Mesenteric fat pad (tissue), 1 donor: ENCODE results near the gene ABHD17A. TPM values are rescaled to one million over a fixed set of nuclear protein-coding genes. Genes with fewer than 3 reads are reported as not detected.
A peak's percentile ranks its signal among the peaks of the same experiment; 100 is the strongest.

Source experiments
- DNase-seq: peaks from one replicate; pipeline ENCODE4 v3.0.0-alpha.2; 2020; ENCODE audit warnings: low spot score
- total RNA-seq: library from RNA; stranded (reverse); fragmentation: NEBNext Ultra II Directional; extraction: Animal tissue kit (Norgen Biotek cat#: 25700); gene quantifications from one replicate; pipeline ENCODE4 v1.2.1, GENCODE V29; 2021
- donor health status: DM: yes; HTN: yes; CAD: no.

ABHD17A gene
- total RNA-seq, 1 donor from 2014 or later, result 67.2 TPM

- no peak for DNase-seq
Observed at GRCh38 chr19:1854542-1855039, 30.7 kb downstream of the ABHD17A start.

GRCh38 chr19:1854039-1854541, 31.2 kb downstream of the ABHD17A start:
- DNase-seq, result no peak

GRCh38 chr19:1853295-1854038, 31.8 kb downstream of the ABHD17A start:
- no peak for DNase-seq

- DNase-seq, result no peak
Observed at GRCh38 chr19:1852581-1853128, 32.6 kb downstream of the ABHD17A start.

- no peak for DNase-seq
Observed at GRCh38 chr19:1851654-1852580, 33.4 kb downstream of the ABHD17A start.

GRCh38 chr19:1850809-1851653, 34.3 kb downstream of the ABHD17A start:
- DNase-seq, result no peak

- no peak for DNase-seq
Observed at GRCh38 chr19:1849886-1850398, 35.4 kb downstream of the ABHD17A start.

GRCh38 chr19:1849132-1849474, 36.2 kb downstream of the ABHD17A start:
- DNase-seq, result no peak

- DNase-seq, result peak; percentile 97
Observed at GRCh38 chr19:1848399-1849131, 36.7 kb downstream of the ABHD17A start, which contains the start of gene REXO1. REXO1 (minus strand) TSS chr19:1848483; CDS start chr19:1848358, 125 bp downstream.

- no peak for DNase-seq
Observed at GRCh38 chr19:1847684-1848398, 37.5 kb downstream of the ABHD17A start.

GRCh38 chr19:1847348-1847683, 38.0 kb downstream of the ABHD17A start:
- no peak for DNase-seq

- DNase-seq, result no peak
Observed at GRCh38 chr19:1846517-1847204, 38.6 kb downstream of the ABHD17A start.

- no peak for DNase-seq
Observed at GRCh38 chr19:1845642-1846041, 39.7 kb downstream of the ABHD17A start.

- DNase-seq, result no peak
Observed at GRCh38 chr19:1845125-1845515, 40.2 kb downstream of the ABHD17A start.

- DNase-seq, result no peak
Observed at GRCh38 chr19:1844513-1845124, 40.7 kb downstream of the ABHD17A start.

- DNase-seq, result no peak
Observed at GRCh38 chr19:1843646-1844394, 41.5 kb downstream of the ABHD17A start.

- DNase-seq, result no peak
Observed at GRCh38 chr19:1843116-1843515, 42.2 kb downstream of the ABHD17A start.
